Endometrium (tissue), 2 donors: ENCODE results near the gene HNRNPU.

Experiments used
- FAIRE-seq: peaks from 2 replicates; lab custom pipeline; 2012; peaks lifted over from hg19 to GRCh38; lab: Jason Lieb, UNC
- donor health status: control.
- donor health status: control.

The HNRNPU gene

GRCh38 chr1:244802556-244803239 lies 61.6 kb downstream of the HNRNPU start:
- FAIRE-seq, result no peak

DNA sequence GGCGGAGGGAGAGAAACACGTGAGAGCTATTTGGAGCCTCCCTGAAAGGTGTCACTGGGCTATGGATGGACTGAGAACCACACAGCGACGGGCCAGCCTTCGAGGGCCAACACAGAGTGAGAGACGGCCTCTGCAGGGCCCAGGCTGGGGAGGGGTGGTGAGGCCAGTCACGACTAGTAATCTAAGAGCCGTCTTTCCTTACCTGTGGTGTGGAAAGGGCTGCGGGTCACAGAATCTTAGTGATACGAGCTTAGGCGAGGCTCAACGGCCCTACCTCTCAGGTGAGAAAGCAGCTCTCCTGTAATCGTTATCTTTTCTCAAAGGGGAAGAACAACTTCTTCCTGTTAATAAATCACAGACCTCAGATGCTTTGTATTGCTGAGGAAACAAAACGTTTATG lies 62.3 kb downstream of the HNRNPU start:
- FAIRE-seq, result no peak

DNA sequence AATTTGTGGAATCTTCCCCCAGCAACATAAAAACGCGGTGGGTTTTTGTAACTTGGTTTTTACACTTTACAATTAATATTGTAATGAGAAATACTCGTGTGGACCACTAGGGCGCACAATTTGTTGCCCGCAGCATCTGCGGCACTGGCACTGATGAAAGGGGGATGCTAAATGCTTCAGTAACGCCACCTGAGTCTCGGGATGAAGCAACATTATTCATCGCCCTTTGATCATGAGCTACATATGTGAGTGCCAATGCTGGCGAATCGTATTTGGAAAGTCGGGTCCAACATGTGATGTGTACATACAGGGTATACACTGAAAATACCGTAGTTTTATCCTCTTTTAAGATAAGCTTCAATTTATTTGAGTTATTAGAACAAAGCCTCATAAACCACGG lies 63.1 kb downstream of the HNRNPU start:
- no peak for FAIRE-seq

DNA sequence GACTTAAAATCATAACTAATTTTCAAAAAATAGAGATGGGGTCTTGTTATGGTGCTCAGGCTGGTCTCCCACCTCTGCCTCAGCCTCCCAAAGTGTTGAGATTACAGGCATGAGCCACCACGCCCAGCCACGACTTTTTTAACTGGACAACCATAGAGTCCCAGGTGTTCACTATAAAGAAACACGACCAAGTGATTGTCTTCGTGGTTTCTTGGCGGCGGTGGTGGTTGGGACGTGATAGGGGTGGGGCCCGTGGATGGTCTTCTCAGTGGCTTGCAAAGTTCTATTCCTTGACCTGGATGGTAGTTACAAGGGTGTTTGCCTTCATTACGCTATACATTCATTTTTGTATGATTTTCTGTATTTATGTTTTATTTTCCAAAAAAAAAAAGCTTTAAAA lies 63.5 kb downstream of the HNRNPU start:
- no peak for FAIRE-seq
